Neural progenitor cell (in vitro differentiated cells): ENCODE data around the gene WIZ. TPM values are rescaled to one million over a fixed set of nuclear protein-coding genes. Genes with fewer than 3 reads are reported as not detected.
A peak's percentile ranks its signal among the peaks of the same experiment; 100 is the strongest.

Experiments
- DNase-seq: peaks from one replicate; pipeline ENCODE4 v3.0.0-alpha.2; 2016; ENCODE audit warnings: low spot score
- H2AFZ ChIP-seq: fragments of 200-600 bp; sonication (generic); replicated peaks from 2 replicates; pipeline ENCODE4 v1.6.1; 2016; ENCODE audit warnings: antibody characterized with exemption
- H3F3A ChIP-seq: fragments of 200-600 bp; sonication (generic); 2 replicates; pipeline ENCODE4 v1.6.1; 2016; ENCODE audit warnings: antibody characterized with exemption, low read depth
- H3K27ac ChIP-seq: fragments of 200-600 bp; sonication (generic); 2 replicates; pipeline ENCODE4 v1.5.1; 2016; ENCODE audit warnings: mild to moderate bottlenecking
- H3K27me3 ChIP-seq: fragments of 200-600 bp; sonication (generic); 2 replicates; pipeline ENCODE4 v1.6.1; 2016; ENCODE audit warnings: mild to moderate bottlenecking, moderate library complexity
- H3K36me3 ChIP-seq: fragments of 200-600 bp; sonication (generic); 2 replicates; pipeline ENCODE4 v1.5.1; 2016
- H3K4me1 ChIP-seq: fragments of 200-600 bp; sonication (generic); 2 replicates; pipeline ENCODE4 v1.6.1; 2016; ENCODE audit warnings: mixed run types
- H3K4me2 ChIP-seq: fragments of 200-600 bp; sonication (generic); 2 replicates; pipeline ENCODE4 v1.6.1; 2016
- H3K4me3 ChIP-seq: fragments of 200-600 bp; sonication (generic); 2 replicates; pipeline ENCODE4 v1.5.1; 2016
- H3K79me2 ChIP-seq: fragments of 200-600 bp; sonication (generic); 2 replicates; pipeline ENCODE4 v1.6.1; 2016; ENCODE audit warnings: low read depth
- H3K9ac ChIP-seq: fragments of 200-600 bp; sonication (generic); 2 replicates; pipeline ENCODE4 v1.6.1; 2016
- H3K9me3 ChIP-seq: fragments of 200-600 bp; sonication (generic); 2 replicates; pipeline ENCODE4 v1.5.1; 2016; ENCODE audit warnings: low read depth
- H4K20me1 ChIP-seq: fragments of 200-600 bp; sonication (generic); 2 replicates; pipeline ENCODE4 v1.6.1; 2016; ENCODE audit warnings: low read depth
- H3K27ac Mint-ChIP-seq: 3 replicates; pipeline ENCODE4 v1.8.0; 2021; ENCODE audit warnings: mixed read lengths
- H3K27me3 Mint-ChIP-seq: 2 replicates; pipeline ENCODE4 v1.8.0; 2022; ENCODE audit warnings: low read depth, mild to moderate bottlenecking, inconsistent platforms, moderate library complexity, mixed read lengths; ENCODE audit not compliant: insufficient read depth
- H3K36me3 Mint-ChIP-seq: 3 replicates; pipeline ENCODE4 v1.8.0; 2021; ENCODE audit warnings: mixed read lengths
- H3K4me1 Mint-ChIP-seq: 3 replicates; pipeline ENCODE4 v1.8.0; 2021; ENCODE audit warnings: mixed read lengths
- H3K4me3 Mint-ChIP-seq: 3 replicates; pipeline ENCODE4 v1.8.0; 2021; ENCODE audit warnings: mild to moderate bottlenecking, moderate library complexity, mixed read lengths
- H3K9me3 Mint-ChIP-seq: 3 replicates; pipeline ENCODE4 v1.8.0; 2020; ENCODE audit warnings: mixed read lengths
- CTCF ChIP-seq: fragments of 200-600 bp; sonication (generic); IDR thresholded peaks from 2 replicates; pipeline ENCODE4 v1.5.1; 2017; ENCODE audit warnings: antibody characterized with exemption, mild to moderate bottlenecking
- EZH2 ChIP-seq: fragments of 200-600 bp; sonication (generic); IDR thresholded peaks from 2 replicates; pipeline ENCODE4 v1.6.1; 2017; ENCODE audit warnings: antibody characterized with exemption, mild to moderate bottlenecking, moderate library complexity
- EZH2phosphoT487 ChIP-seq: fragments of 200-600 bp; sonication (generic); IDR thresholded peaks from 2 replicates; pipeline ENCODE4 v1.6.1; 2017; ENCODE audit warnings: antibody characterized with exemption
- total RNA-seq: library from RNA; depleted of rRNA; stranded (reverse); fragments of >200 nt; gene quantifications from 2 replicates; pipeline ENCODE4 v1.2.3, GENCODE V29; 2015; ENCODE audit warnings: low replicate concordance

The WIZ gene
- total RNA-seq, 1 donor from 2014 or later: 9.1 TPM

- Histone ChIP-seq H3K27ac (no peak overlapping the region), H3K79me2 (peaks cover 20% of the 10 kb centered on the region), H3K4me1 (peaks cover 9% of the 10 kb centered on the region), H4K20me1 (peaks cover 17% of the 10 kb centered on the region), H3K9ac (no peak overlapping the region), H3K4me2 (no peak overlapping the region), H3K27me3 (no peaks in the 10 kb centered on the region), H3K36me3 (peaks cover 5% of the 10 kb centered on the region), H3K4me3 (no peak overlapping the region), H3F3A (peaks cover 8% of the 10 kb centered on the region), H3K9me3 (no peaks in the 10 kb centered on the region), H2AFZ (no peak overlapping the region)
- H3K4me1 Mint-ChIP-seq: peaks cover 14% of the 10 kb centered on the region
- peaks cover 10% of the 10 kb centered on the region for H3K27me3 Mint-ChIP-seq
- peaks cover 25% of the 10 kb centered on the region for H3K36me3 Mint-ChIP-seq
- H3K4me3 Mint-ChIP-seq: no peak overlapping the region
- H3K27ac Mint-ChIP-seq: no peak overlapping the region
- TF ChIP-seq CTCF (no peak), EZH2 (no peak), EZH2phosphoT487 (no peak)
- DNase-seq: no peak
- H3K9me3 Mint-ChIP-seq: peaks cover 9% of the 10 kb centered on the region
Observed at GRCh38 chr19:15421721-15422260, 28.0 kb downstream of the WIZ start.

GRCh38 chr19:15421136-15421695 lies 28.5 kb downstream of the WIZ start:
- no peak for TF ChIP-seq CTCF
- TF ChIP-seq EZH2: no peak
- TF ChIP-seq EZH2phosphoT487: no peak
- H3K27ac ChIP-seq: no peak overlapping the region
- H3K27ac Mint-ChIP-seq: no peak overlapping the region
- H4K20me1 ChIP-seq: peaks cover 22% of the 10 kb centered on the region
- peaks cover 19% of the 10 kb centered on the region for H3K4me1 Mint-ChIP-seq
- H3K27me3 ChIP-seq: no peaks in the 10 kb centered on the region
- peaks cover 25% of the 10 kb centered on the region for H3K36me3 Mint-ChIP-seq
- no peak for DNase-seq
- H3K27me3 Mint-ChIP-seq: peaks cover 10% of the 10 kb centered on the region
- peaks cover 9% of the 10 kb centered on the region for H3K9me3 Mint-ChIP-seq
- H3K4me2 ChIP-seq: no peak overlapping the region
- H3K4me1 ChIP-seq: peaks cover 10% of the 10 kb centered on the region
- peaks cover 8% of the 10 kb centered on the region for H3F3A ChIP-seq
- no peak overlapping the region for H3K9ac ChIP-seq
- peaks cover 5% of the 10 kb centered on the region for H3K36me3 ChIP-seq
- H3K79me2 ChIP-seq: peaks cover 26% of the 10 kb centered on the region
- H3K9me3 ChIP-seq: no peaks in the 10 kb centered on the region
- H3K4me3 ChIP-seq: no peak overlapping the region
- no peak overlapping the region for H2AFZ ChIP-seq
- no peak overlapping the region for H3K4me3 Mint-ChIP-seq

DNA sequence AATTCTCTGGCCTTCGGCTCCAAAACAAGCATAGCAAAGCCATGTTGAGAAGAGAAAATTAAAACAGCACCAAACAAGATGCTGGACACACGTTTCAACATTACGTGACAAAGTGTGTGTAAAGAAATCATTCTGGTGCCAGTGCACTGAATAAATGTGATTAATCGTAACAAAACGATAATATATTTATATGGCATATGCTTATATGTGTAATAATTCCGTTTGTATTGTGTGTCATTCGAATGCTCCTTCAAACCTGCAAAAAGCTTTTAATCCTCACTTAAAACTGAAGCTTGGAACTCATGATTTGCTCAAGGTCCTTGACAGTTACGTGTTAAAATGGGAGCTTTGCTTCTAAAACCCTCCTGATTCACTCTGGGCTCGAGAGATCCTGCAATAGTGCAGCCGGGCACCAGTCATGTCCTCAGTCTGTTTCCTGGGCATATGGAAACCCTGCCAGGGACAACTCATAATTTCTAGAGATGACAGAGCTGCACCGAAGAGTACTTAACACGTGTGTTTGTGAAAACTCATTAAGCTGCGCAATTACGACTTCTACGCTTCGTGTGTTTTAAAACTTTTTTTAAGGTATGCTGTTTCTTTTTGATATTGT lies 30.2 kb downstream of the WIZ start:
- Histone ChIP-seq H3K4me1 (peaks cover 10% of the 10 kb centered on the region), H3K27me3 (no peaks in the 10 kb centered on the region), H3K36me3 (peaks cover 5% of the 10 kb centered on the region), H4K20me1 (peaks cover 34% of the 10 kb centered on the region), H3K9ac (no peak overlapping the region), H3K4me2 (peak overlapping the region; percentile 70), H3K27ac (no peak overlapping the region), H3K9me3 (no peaks in the 10 kb centered on the region), H3F3A (peaks cover 16% of the 10 kb centered on the region), H2AFZ (no peak overlapping the region), H3K79me2 (peaks cover 43% of the 10 kb centered on the region), H3K4me3 (peak overlapping the region; percentile 26)
- Mint-ChIP-seq H3K9me3 (peaks cover 7% of the 10 kb centered on the region), H3K27ac (no peak overlapping the region), H3K4me3 (peak overlapping the region; percentile 100), H3K36me3 (peaks cover 30% of the 10 kb centered on the region), H3K27me3 (peaks cover 7% of the 10 kb centered on the region), H3K4me1 (peaks cover 22% of the 10 kb centered on the region)
- no peak for TF ChIP-seq EZH2
- DNase-seq: no peak
